OCI-LY1 (cell line): ENCODE data around the gene KRT26.

ENCODE experiments used
- H2AFZ ChIP-seq: fragments of 200-600 bp; sonication (generic), shearing (Covaris generic); 2 replicates; pipeline ENCODE4 v1.6.0; 2014; ENCODE audit warnings: antibody characterized with exemption, mild to moderate bottlenecking, low read length
- H3F3A ChIP-seq: fragments of 200-600 bp; sonication (generic), shearing (Covaris generic); 2 replicates; pipeline ENCODE4 v1.6.0; 2014; ENCODE audit warnings: mild to moderate bottlenecking, antibody characterized with exemption, low read length, moderate library complexity; ENCODE audit not compliant: insufficient read depth
- H3K27ac ChIP-seq: fragments of 200-600 bp; sonication (generic); 2 replicates; pipeline ENCODE4 v1.5.1; 2014; ENCODE audit warnings: low read length, mixed run types, mild to moderate bottlenecking, low read depth; ENCODE audit not compliant: poor library complexity, severe bottlenecking
- H3K27me3 ChIP-seq: fragments of 200-600 bp; sonication (generic); 2 replicates; pipeline ENCODE4 v1.6.0; 2014; ENCODE audit warnings: antibody characterized with exemption, mild to moderate bottlenecking, low read length, moderate library complexity; ENCODE audit not compliant: insufficient read depth
- H3K36me3 ChIP-seq: fragments of 200-600 bp; sonication (generic); 2 replicates; pipeline ENCODE4 v1.6.1; 2014; ENCODE audit warnings: mild to moderate bottlenecking, antibody characterized with exemption, low read length, moderate library complexity, mixed read lengths; ENCODE audit not compliant: insufficient read depth
- H3K4me1 ChIP-seq: fragments of 200-600 bp; sonication (generic); 2 replicates; pipeline ENCODE4 v1.5.1; 2014; ENCODE audit warnings: mild to moderate bottlenecking, low read length, moderate library complexity; ENCODE audit not compliant: insufficient read depth, severe bottlenecking
- H3K4me2 ChIP-seq: fragments of 200-600 bp; sonication (generic), shearing (Covaris generic); 2 replicates; pipeline ENCODE4 v1.6.1; 2014; ENCODE audit warnings: low read length
- H3K4me3 ChIP-seq: fragments of 200-600 bp; sonication (generic); 2 replicates; pipeline ENCODE4 v1.5.1; 2014; ENCODE audit warnings: low read length, low read depth, mild to moderate bottlenecking, mixed read lengths; ENCODE audit not compliant: poor library complexity, severe bottlenecking
- H3K79me2 ChIP-seq: fragments of 200-600 bp; shearing (Covaris generic); 2 replicates; pipeline ENCODE4 v1.6.1; 2016; ENCODE audit warnings: mixed run types, low read length, mixed read lengths; ENCODE audit not compliant: insufficient read depth
- H3K9ac ChIP-seq: fragments of 200-600 bp; sonication (generic), shearing (Covaris generic); 2 replicates; pipeline ENCODE4 v1.6.1; 2014; ENCODE audit warnings: mild to moderate bottlenecking, low read length, mixed read lengths
- H3K9me2 ChIP-seq: fragments of 200-600 bp; sonication (generic), shearing (Covaris generic); 2 replicates; pipeline ENCODE4 v1.6.1; 2014; ENCODE audit warnings: low read depth, mild to moderate bottlenecking, low read length, mixed read lengths
- H3K9me3 ChIP-seq: fragments of 200-600 bp; shearing (Covaris generic); 2 replicates; pipeline ENCODE4 v1.6.1; 2014; ENCODE audit warnings: low read length, mixed read lengths
- H4K20me1 ChIP-seq: fragments of 200-600 bp; sonication (generic), shearing (Covaris generic); 2 replicates; pipeline ENCODE4 v1.6.0; 2016; ENCODE audit warnings: mild to moderate bottlenecking, low read length; ENCODE audit not compliant: insufficient read depth
- EZH2 ChIP-seq: fragments of 200-600 bp; sonication (generic), shearing (Covaris generic); IDR thresholded peaks from 2 replicates; pipeline ENCODE4 v1.8.0; 2017; ENCODE audit warnings: borderline replicate concordance, mixed run types, mild to moderate bottlenecking, antibody characterized with exemption, low read length, moderate library complexity, mixed read lengths
- TF ChIP-seq, protein P1 (sequence below): fragments of 200-600 bp; sonication (generic), shearing (Covaris generic); IDR thresholded peaks from 2 replicates; pipeline ENCODE4 v1.5.1; 2017; ENCODE audit warnings: mild to moderate bottlenecking, antibody characterized with exemption, low read length, moderate library complexity, mixed read lengths

KRT26 gene

GRCh38 chr17:40809721-40810421 is 37.9 kb upstream of the KRT26 start:
- Histone ChIP-seq H3K4me1 (no peaks in the 10 kb centered on the region), H3K36me3 (no peaks in the 10 kb centered on the region), H4K20me1 (no peaks in the 10 kb centered on the region), H3K27me3 (peaks cover 11% of the 10 kb centered on the region; the same call in 1 of the 2 replicates), H3K4me2 (no peak overlapping the region), H3K4me3 (no peak overlapping the region), H3K9me3 (no peaks in the 10 kb centered on the region), H2AFZ (no peak overlapping the region), H3K9me2 (no peaks in the 10 kb centered on the region), H3F3A (no peaks in the 10 kb centered on the region), H3K9ac (no peak overlapping the region), H3K79me2 (no peaks in the 10 kb centered on the region), H3K27ac (no peak overlapping the region)
- TF ChIP-seq, protein P1, sequence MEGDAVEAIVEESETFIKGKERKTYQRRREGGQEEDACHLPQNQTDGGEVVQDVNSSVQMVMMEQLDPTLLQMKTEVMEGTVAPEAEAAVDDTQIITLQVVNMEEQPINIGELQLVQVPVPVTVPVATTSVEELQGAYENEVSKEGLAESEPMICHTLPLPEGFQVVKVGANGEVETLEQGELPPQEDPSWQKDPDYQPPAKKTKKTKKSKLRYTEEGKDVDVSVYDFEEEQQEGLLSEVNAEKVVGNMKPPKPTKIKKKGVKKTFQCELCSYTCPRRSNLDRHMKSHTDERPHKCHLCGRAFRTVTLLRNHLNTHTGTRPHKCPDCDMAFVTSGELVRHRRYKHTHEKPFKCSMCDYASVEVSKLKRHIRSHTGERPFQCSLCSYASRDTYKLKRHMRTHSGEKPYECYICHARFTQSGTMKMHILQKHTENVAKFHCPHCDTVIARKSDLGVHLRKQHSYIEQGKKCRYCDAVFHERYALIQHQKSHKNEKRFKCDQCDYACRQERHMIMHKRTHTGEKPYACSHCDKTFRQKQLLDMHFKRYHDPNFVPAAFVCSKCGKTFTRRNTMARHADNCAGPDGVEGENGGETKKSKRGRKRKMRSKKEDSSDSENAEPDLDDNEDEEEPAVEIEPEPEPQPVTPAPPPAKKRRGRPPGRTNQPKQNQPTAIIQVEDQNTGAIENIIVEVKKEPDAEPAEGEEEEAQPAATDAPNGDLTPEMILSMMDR: no peak
- no peak for TF ChIP-seq EZH2

DNA sequence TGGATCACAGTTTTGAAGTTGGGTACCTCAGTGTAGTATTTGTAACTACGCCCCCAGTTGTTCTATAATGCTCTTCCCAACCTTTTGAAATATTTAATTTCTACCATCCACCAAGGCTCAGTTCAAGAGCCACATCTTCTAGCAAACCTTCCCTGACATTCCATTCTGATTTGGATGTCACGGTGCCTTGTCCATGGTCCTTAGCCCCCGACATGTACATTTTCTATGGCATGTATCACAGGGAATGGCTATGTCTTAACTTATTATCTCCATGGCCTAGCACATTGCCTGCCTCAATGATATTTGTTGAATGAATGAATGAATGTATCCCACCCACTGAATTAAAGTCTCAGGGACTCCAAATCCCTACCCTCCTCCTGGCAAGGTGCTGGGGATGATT is 34.1 kb upstream of the KRT26 start:
- no peaks in the 10 kb centered on the region for H3K9me3 ChIP-seq
- H2AFZ ChIP-seq: no peak overlapping the region
- H3K4me2 ChIP-seq: no peak overlapping the region
- no peaks in the 10 kb centered on the region for H3K9me2 ChIP-seq
- no peaks in the 10 kb centered on the region for H4K20me1 ChIP-seq
- H3F3A ChIP-seq: no peaks in the 10 kb centered on the region
- no peaks in the 10 kb centered on the region for H3K36me3 ChIP-seq
- H3K4me1 ChIP-seq: no peaks in the 10 kb centered on the region
- no peak overlapping the region for H3K9ac ChIP-seq
- H3K79me2 ChIP-seq: no peaks in the 10 kb centered on the region
- no peak overlapping the region for H3K27ac ChIP-seq
- no peak overlapping the region for H3K4me3 ChIP-seq
- peaks cover 11% of the 10 kb centered on the region for H3K27me3 ChIP-seq
- TF ChIP-seq EZH2: no peak
- TF ChIP-seq, protein P1: no peak

DNA sequence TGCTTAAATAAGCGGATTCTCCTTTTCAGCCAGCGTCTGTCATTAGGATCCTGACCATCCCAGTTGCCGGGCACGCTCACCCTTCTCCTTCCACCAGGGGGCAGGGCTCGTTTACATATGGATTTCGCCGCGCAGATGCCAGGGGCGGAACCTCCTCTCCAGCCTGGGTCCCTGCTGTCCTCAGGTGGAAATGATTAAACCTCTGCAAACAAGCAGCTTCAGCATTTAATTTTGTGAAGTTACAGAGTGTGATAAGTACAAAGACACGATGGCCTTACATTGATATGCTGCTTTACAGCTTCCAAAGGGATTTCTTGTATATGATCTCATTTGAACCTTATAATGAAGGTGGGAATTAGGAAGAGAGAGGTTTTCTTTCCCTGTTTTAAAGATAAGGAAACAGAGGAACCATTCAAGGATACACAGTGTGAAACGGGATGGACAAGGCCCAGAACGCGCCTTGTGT is 31.6 kb upstream of the KRT26 start:
- no peaks in the 10 kb centered on the region for H3F3A ChIP-seq
- no peaks in the 10 kb centered on the region for H3K36me3 ChIP-seq
- H3K9ac ChIP-seq: no peak overlapping the region
- H3K27me3 ChIP-seq: peaks cover 11% of the 10 kb centered on the region
- H3K4me2 ChIP-seq: no peak overlapping the region
- no peaks in the 10 kb centered on the region for H4K20me1 ChIP-seq
- no peaks in the 10 kb centered on the region for H3K4me1 ChIP-seq
- no peaks in the 10 kb centered on the region for H3K9me2 ChIP-seq
- H3K79me2 ChIP-seq: no peaks in the 10 kb centered on the region
- TF ChIP-seq, protein P1: peak; percentile 87
- TF ChIP-seq EZH2: no peak
- H3K9me3 ChIP-seq: no peaks in the 10 kb centered on the region
- H3K4me3 ChIP-seq: no peak overlapping the region
- H2AFZ ChIP-seq: no peak overlapping the region
- H3K27ac ChIP-seq: no peak overlapping the region
